Activated T-cell treated with anti-CD3 and anti-CD28 coated beads, Interleukin-2, amount 50 U/mL, for 1 hour (primary cell): ENCODE data around the gene DNAJB1.
"Not testable (repeated sequence)": the region's sequence is repeated elsewhere in the genome, so short reads cannot be mapped to it uniquely, and the experiment has no call there.

Experiments used
- DNase-seq: peaks from one replicate; pipeline ENCODE4 v3.0.0-alpha.2; 2020

DNAJB1 gene

GRCh38 chr19:14517840-14518505, at the start of gene DNAJB1:
TSS of gene DNAJB1 (minus strand) at chr19:14518397. CDS start at chr19:14518349, 48 bp downstream.
- DNase-seq = no peak

- DNase-seq = no peak
Measured at GRCh38 chr19:14567079-14567478, 48.9 kb upstream of the DNAJB1 start.

- DNase-seq = no peak
Measured at GRCh38 chr19:14566712-14567077, 48.5 kb upstream of the DNAJB1 start.

- DNase-seq = no peak
Measured at GRCh38 chr19:14565765-14566711, 47.8 kb upstream of the DNAJB1 start.

- no peak for DNase-seq
Measured at GRCh38 chr19:14565298-14565679, 47.1 kb upstream of the DNAJB1 start.

- DNase-seq = not testable (repeated sequence)
Measured at GRCh38 chr19:14564652-14565297, 46.6 kb upstream of the DNAJB1 start.

GRCh38 chr19:14563989-14564651, 45.9 kb upstream of the DNAJB1 start:
- DNase-seq = no peak

- DNase-seq = no peak
Measured at GRCh38 chr19:14563590-14563926, 45.4 kb upstream of the DNAJB1 start.

- no peak for DNase-seq
Measured at GRCh38 chr19:14562660-14563589, 44.7 kb upstream of the DNAJB1 start.

- DNase-seq = no peak
Measured at GRCh38 chr19:14561847-14562351, 43.7 kb upstream of the DNAJB1 start.

GRCh38 chr19:14561249-14561648, 43.1 kb upstream of the DNAJB1 start:
- no peak for DNase-seq

GRCh38 chr19:14560776-14561108, 42.5 kb upstream of the DNAJB1 start:
- no peak for DNase-seq

GRCh38 chr19:14559916-14560775, 41.9 kb upstream of the DNAJB1 start:
- DNase-seq = no peak

- DNase-seq = no peak
Measured at GRCh38 chr19:14558370-14559066, 40.3 kb upstream of the DNAJB1 start.

GRCh38 chr19:14556662-14557188, 38.5 kb upstream of the DNAJB1 start:
- peak; percentile 76 for DNase-seq

GRCh38 chr19:14555918-14556661, 37.9 kb upstream of the DNAJB1 start:
- no peak for DNase-seq

GRCh38 chr19:14554382-14554812, 36.2 kb upstream of the DNAJB1 start:
- no peak for DNase-seq

GRCh38 chr19:14553939-14554243, 35.7 kb upstream of the DNAJB1 start:
- no peak for DNase-seq
